Bronchial epithelial cell (primary cell): Measurements from ENCODE around the gene ARHGDIA. TPM values are rescaled to one million over a fixed set of nuclear protein-coding genes. Genes with fewer than 3 reads are reported as not detected.

Source experiments
- DNase-seq: peaks from one replicate; pipeline ENCODE4 v3.0.0-alpha.2; 2010; ENCODE audit warnings: low read depth
- FAIRE-seq: peaks from 2 replicates; lab custom pipeline; 2011; peaks lifted over from hg19 to GRCh38; lab: Jason Lieb, UNC
- H3K27me3 ChIP-seq: 2 replicates; pipeline ENCODE4 v1.5.1; 2011; ENCODE audit warnings: low read length; ENCODE audit not compliant: control insufficient read depth, insufficient read depth
- H3K36me3 ChIP-seq: 2 replicates; pipeline ENCODE4 v1.5.1; 2011; ENCODE audit warnings: low read length; ENCODE audit not compliant: control insufficient read depth, insufficient read depth
- H3K4me3 ChIP-seq: 2 replicates; pipeline ENCODE4 v1.5.1; 2011; ENCODE audit warnings: mild to moderate bottlenecking, low read depth, low read length, control low read depth
- total RNA-seq: library from RNA; depleted of rRNA; stranded (reverse); fragments of >200 nt; gene quantifications from 2 replicates; pipeline ENCODE4 v1.2.1, GENCODE V29; 2014
- TF ChIP-seq, protein P1 (sequence below): IDR thresholded peaks from 2 replicates; pipeline ENCODE4 v1.5.1; 2011; ENCODE audit warnings: mild to moderate bottlenecking, moderate library complexity, low read length, control low read depth, inconsistent platforms; ENCODE audit not compliant: insufficient read depth, severe bottlenecking

The ARHGDIA gene
- total RNA-seq, 1 donor from 2014 or later = 57.4 TPM

DNA sequence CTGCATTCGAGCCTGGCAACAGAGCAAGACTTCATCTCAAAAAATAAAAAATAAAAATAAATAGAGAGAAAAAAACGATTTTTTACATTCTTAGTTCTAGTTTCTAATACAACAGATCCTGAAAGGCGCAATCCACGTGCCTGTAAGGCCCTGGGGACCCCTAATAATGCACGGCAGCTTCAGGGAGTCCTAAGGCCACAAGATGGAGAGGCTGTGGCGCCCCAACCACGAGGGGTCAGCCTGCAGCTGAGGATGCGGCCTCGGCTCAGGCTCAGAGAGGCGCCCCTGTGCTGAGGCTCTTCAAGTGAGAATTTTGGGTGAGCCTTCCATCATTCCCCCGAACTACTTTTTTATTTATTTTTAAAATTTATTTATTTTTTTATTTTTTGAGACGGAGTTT is 21.7 kb downstream of the ARHGDIA start:
- FAIRE-seq = no peak
- DNase-seq = no peak
- H3K27me3 ChIP-seq = no peaks in the 10 kb centered on the region
- peaks cover 50% of the 10 kb centered on the region for H3K36me3 ChIP-seq
- H3K4me3 ChIP-seq = no peak overlapping the region
- TF ChIP-seq, protein P1, sequence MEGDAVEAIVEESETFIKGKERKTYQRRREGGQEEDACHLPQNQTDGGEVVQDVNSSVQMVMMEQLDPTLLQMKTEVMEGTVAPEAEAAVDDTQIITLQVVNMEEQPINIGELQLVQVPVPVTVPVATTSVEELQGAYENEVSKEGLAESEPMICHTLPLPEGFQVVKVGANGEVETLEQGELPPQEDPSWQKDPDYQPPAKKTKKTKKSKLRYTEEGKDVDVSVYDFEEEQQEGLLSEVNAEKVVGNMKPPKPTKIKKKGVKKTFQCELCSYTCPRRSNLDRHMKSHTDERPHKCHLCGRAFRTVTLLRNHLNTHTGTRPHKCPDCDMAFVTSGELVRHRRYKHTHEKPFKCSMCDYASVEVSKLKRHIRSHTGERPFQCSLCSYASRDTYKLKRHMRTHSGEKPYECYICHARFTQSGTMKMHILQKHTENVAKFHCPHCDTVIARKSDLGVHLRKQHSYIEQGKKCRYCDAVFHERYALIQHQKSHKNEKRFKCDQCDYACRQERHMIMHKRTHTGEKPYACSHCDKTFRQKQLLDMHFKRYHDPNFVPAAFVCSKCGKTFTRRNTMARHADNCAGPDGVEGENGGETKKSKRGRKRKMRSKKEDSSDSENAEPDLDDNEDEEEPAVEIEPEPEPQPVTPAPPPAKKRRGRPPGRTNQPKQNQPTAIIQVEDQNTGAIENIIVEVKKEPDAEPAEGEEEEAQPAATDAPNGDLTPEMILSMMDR = no peak

DNA sequence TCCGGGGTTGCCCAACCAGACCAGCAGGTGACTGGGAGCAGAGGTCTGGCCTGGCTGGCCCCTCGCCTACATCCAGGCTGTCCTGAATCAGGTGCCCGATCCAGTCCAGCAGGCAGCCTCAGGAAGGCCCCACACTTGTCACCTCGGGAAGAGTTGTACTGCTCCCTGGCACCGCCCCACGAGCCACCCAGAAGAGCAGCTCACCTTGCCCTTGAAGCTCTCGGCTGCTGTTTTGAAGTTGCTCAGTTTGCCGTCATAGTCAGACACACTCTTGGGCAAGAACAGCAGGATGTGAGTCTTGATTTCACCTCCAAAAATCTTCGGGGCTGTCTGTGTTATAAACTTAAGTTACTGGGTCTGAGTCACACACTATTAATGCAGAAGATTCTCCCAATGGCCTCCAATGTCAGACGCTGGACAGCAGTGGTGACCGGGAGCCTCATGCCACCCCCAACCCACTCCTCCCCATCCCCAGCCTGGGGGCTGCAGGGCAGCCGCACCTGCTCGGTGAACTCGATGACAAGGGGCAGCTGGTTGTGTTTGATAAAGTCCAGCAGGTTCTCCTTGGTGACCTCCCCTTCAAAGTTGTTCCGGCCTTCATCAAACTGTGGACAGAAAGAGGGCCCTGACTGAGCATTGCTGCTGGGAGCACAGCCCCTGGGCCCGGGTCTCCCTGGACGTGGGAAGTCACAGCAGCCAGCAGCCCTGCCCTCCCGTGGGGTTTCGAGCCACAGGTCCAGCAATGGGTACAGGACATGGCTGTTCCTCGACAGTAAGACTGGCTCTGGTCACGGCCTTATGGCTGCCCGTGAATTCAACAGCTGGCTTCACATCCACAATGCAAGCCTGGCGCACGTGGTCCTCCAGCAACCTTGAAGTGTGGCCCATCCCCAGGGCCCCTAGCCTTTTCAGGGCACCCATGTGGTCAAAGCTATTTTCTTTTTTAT is 24.1 kb downstream of the ARHGDIA start:
- FAIRE-seq = no peak
- Histone ChIP-seq H3K27me3 (no peaks in the 10 kb centered on the region), H3K4me3 (no peak overlapping the region), H3K36me3 (peaks cover 43% of the 10 kb centered on the region)
- no peak for DNase-seq
- TF ChIP-seq, protein P1 = no peak

DNA sequence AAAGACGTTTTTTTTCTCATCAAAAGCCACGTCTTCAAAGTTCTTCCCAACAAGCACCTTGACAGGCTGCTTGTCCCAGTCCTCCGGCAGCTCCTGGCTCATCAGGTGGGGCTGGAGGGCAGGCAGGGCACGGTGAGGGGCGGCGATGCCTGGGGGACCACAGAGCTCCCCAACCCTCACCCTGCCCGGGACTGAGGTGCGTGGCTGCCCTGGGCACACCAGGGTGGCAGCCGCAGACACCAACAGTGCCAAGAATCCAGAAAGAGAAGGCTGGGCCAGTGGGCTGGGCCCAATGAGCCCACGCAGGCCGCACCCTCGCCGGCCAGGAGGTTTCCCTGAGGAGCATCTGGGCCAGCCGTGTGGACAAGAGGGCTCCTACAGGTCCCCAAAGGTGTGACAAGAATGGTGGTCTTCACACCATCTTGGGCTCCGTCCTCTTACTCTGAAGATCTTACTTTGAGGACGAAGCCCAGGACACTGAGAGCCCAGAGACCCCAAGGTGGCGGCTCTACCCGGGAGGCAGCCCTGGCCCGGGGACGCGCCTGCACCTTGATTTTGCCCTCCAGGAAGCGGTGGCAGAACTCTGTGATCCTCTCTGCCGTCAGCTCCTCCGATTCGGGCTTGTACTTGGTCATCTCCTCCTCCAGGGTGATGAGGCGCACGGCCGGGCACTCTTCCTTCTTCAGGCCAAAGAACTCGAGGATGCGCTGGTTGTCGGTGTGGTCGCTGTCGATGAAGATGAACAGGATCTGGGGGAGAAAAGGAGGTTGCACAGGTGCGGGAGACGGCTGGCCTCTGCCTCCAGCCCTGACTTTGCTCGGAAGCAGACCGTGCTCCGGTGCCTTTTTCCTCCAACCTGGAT is 25.0 kb downstream of the ARHGDIA start:
- H3K36me3 ChIP-seq = peaks cover 35% of the 10 kb centered on the region
- no peak for FAIRE-seq
- TF ChIP-seq, protein P1 = no peak

DNA sequence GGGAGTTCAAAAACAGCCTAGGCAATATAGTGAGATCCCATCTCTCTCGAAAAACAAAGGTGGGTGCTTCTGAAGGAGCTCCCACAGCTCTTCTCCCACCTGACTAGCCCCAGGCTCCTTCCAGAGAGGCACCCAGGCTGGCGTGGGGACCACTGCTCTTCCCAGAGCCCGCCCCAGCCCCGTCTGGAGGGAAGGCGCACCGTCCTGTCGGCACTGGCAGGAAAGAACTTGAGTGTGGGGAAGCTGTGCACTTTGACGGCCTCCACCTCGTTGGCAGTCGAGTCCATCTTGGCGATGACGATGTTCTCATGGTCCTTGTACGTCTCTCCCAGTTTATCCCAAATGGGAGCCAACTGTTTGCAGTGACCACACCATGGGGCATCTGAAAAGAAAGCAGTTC is 25.8 kb downstream of the ARHGDIA start:
- Histone ChIP-seq H3K4me3 (no peak overlapping the region), H3K36me3 (peaks cover 35% of the 10 kb centered on the region), H3K27me3 (no peaks in the 10 kb centered on the region)
- FAIRE-seq = no peak
- TF ChIP-seq, protein P1 = no peak
- DNase-seq = no peak

More for the DNA sequence above, 25.0 kb downstream of the ARHGDIA start:
- no peak for DNase-seq
- Histone ChIP-seq H3K27me3 (no peaks in the 10 kb centered on the region), H3K4me3 (no peak overlapping the region)

DNA sequence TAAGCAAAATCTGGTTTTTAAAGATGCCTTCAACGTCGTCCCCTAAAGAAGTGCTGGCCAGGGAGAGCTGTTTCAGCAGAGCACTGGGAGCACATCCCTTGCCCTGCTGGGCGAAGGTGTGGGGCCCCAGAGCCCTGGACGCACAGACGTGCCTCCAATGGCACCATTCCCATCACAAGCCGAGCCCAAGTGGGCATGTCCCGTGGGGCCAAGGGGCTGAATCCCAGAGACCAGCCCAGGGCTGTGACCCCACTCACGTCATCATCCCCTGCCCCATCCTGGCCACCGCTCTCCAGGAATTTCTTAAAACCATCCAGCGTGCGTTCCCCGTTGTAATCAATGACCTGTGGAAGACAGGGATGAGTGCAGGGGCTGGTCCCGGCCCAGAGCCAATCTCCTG is 26.2 kb downstream of the ARHGDIA start:
- peaks cover 35% of the 10 kb centered on the region for H3K36me3 ChIP-seq
- TF ChIP-seq, protein P1 = no peak
- H3K27me3 ChIP-seq = no peaks in the 10 kb centered on the region
- FAIRE-seq (no peak), DNase-seq (no peak)
- no peak overlapping the region for H3K4me3 ChIP-seq
